Endodermal cell (in vitro differentiated cells): ENCODE data around the gene PRPSAP2. TPM values are rescaled to one million over a fixed set of nuclear protein-coding genes. Genes with fewer than 3 reads are reported as not detected.

Source experiments
- DNase-seq: peaks from one replicate; pipeline ENCODE4 v3.0.0-alpha.2; 2017
- H3K27ac ChIP-seq: 2 replicates; pipeline ENCODE4 v1.5.1; 2013; ENCODE audit warnings: mild to moderate bottlenecking, low read depth, low read length, moderate library complexity
- H3K27me3 ChIP-seq: 2 replicates; pipeline ENCODE4 v1.6.1; 2013; ENCODE audit warnings: mild to moderate bottlenecking, low read length, moderate library complexity; ENCODE audit not compliant: insufficient read depth, control insufficient read depth, poor library complexity, severe bottlenecking
- H3K36me3 ChIP-seq: 2 replicates; pipeline ENCODE4 v1.7.0; 2013; ENCODE audit warnings: mild to moderate bottlenecking, low read length, moderate library complexity; ENCODE audit not compliant: control insufficient read depth, insufficient read depth
- H3K4me1 ChIP-seq: one replicate; pipeline ENCODE4 v1.7.0; 2013; ENCODE audit warnings: low read length; ENCODE audit not compliant: control insufficient read depth, insufficient read depth
- H3K4me3 ChIP-seq: 2 replicates; pipeline ENCODE4 v1.5.1; 2013; ENCODE audit warnings: mild to moderate bottlenecking, low read length, moderate library complexity
- H3K9ac ChIP-seq: 2 replicates; pipeline ENCODE4 v1.6.1; 2013; ENCODE audit warnings: mild to moderate bottlenecking, low read length, moderate library complexity; ENCODE audit not compliant: poor library complexity, severe bottlenecking; ENCODE audit errors: extremely low read depth
- H3K9me3 ChIP-seq: 2 replicates; pipeline ENCODE4 v1.6.1; 2013; ENCODE audit warnings: mild to moderate bottlenecking, low read length, moderate library complexity; ENCODE audit not compliant: control insufficient read depth
- H3K27ac Mint-ChIP-seq: 2 replicates; pipeline ENCODE4 v1.8.0; 2020; ENCODE audit warnings: mixed read lengths
- H3K27me3 Mint-ChIP-seq: 2 replicates; pipeline ENCODE4 v1.8.0; 2021; ENCODE audit warnings: mild to moderate bottlenecking, mixed read lengths; ENCODE audit not compliant: insufficient read depth
- H3K36me3 Mint-ChIP-seq: 2 replicates; pipeline ENCODE4 v1.8.0; 2020; ENCODE audit warnings: low read depth, mixed read lengths
- H3K4me1 Mint-ChIP-seq: 2 replicates; pipeline ENCODE4 v1.8.0; 2020; ENCODE audit warnings: mixed read lengths
- H3K4me3 Mint-ChIP-seq: 2 replicates; pipeline ENCODE4 v1.8.0; 2020; ENCODE audit warnings: mild to moderate bottlenecking, moderate library complexity, mixed read lengths
- H3K9me3 Mint-ChIP-seq: 2 replicates; pipeline ENCODE4 v1.8.0; 2020; ENCODE audit warnings: mild to moderate bottlenecking, mixed read lengths
- WGBS, 2 experiments: methylation state at CpG; one replicate each; pipeline versions ENCODE4 v1.1.5 to v1.1.7; 2013; ENCODE audit warnings: missing lambda C conversion rate in 2 of 2, mixed read lengths in 1 of 2; ENCODE audit not compliant: insufficient coverage in 1 of 2, insufficient read length in 1 of 2; 5-methylcytosine and 5-hydroxymethylcytosine counted together
- total RNA-seq, 2 donors: library from RNA; stranded (reverse); fragmentation: NEBNext Ultra II Directional in 1 of 2; extraction: Animal tissue kit (Norgen Biotek cat#: 25700) in 1 of 2; gene quantifications; 2 replicates in 1 of 2; 3 replicates in 1 of 2; pipeline ENCODE4 v1.2.1, GENCODE V29; 2021
- TF ChIP-seq, protein P1 (sequence below): fragments of 200-600 bp; sonication (generic); conservative IDR thresholded peaks from 2 replicates; pipeline ENCODE4 v1.5.0; 2021; ENCODE audit warnings: antibody characterized with exemption, mild to moderate bottlenecking

PRPSAP2 gene
- total RNA-seq, 2 donors from 2014 or later: 51.3 to 57.6 TPM

- TF ChIP-seq, protein P1, sequence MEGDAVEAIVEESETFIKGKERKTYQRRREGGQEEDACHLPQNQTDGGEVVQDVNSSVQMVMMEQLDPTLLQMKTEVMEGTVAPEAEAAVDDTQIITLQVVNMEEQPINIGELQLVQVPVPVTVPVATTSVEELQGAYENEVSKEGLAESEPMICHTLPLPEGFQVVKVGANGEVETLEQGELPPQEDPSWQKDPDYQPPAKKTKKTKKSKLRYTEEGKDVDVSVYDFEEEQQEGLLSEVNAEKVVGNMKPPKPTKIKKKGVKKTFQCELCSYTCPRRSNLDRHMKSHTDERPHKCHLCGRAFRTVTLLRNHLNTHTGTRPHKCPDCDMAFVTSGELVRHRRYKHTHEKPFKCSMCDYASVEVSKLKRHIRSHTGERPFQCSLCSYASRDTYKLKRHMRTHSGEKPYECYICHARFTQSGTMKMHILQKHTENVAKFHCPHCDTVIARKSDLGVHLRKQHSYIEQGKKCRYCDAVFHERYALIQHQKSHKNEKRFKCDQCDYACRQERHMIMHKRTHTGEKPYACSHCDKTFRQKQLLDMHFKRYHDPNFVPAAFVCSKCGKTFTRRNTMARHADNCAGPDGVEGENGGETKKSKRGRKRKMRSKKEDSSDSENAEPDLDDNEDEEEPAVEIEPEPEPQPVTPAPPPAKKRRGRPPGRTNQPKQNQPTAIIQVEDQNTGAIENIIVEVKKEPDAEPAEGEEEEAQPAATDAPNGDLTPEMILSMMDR: peak; percentile 42
- Histone ChIP-seq H3K4me1 (peaks cover 3% of the 10 kb centered on the region), H3K9ac (no peak overlapping the region), H3K27ac (no peak overlapping the region), H3K27me3 (no peaks in the 10 kb centered on the region), H3K4me3 (no peak overlapping the region), H3K9me3 (no peaks in the 10 kb centered on the region), H3K36me3 (peaks cover 4% of the 10 kb centered on the region)
- no peaks in the 10 kb centered on the region for H3K9me3 Mint-ChIP-seq
- 91% methylated on average over 16 to 27 of the region's 28 CpGs for WGBS, 2 experiments
- H3K4me1 Mint-ChIP-seq: peaks cover 4% of the 10 kb centered on the region
- H3K4me3 Mint-ChIP-seq: no peak overlapping the region
- DNase-seq: no peak
- H3K36me3 Mint-ChIP-seq: peaks cover 27% of the 10 kb centered on the region
- no peak overlapping the region for H3K27ac Mint-ChIP-seq
- no peaks in the 10 kb centered on the region for H3K27me3 Mint-ChIP-seq
Measured at GRCh38 chr17:18970582-18971480, 112.9 kb downstream of the PRPSAP2 start.

DNA sequence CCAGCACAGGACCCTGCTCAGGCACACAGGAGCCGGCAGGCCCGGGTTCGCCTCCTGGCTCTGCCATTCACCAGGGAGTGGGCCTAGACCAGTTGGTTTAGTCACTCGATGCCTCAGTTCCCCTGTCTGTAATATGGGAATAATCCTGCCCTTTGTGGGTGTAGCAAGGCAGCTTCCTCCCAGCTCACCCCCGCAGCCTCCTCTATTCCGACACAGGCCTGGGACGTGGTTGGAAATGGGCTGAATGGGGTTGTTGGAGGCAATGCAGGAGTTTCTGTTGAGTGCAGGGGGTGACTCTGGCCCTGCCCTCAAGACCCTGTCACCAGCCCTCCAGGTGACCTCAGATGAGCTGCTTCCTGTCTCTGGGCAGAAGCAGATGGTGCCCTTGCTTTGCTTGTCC is 113.9 kb downstream of the PRPSAP2 start:
- Histone ChIP-seq H3K27me3 (no peaks in the 10 kb centered on the region), H3K4me1 (peaks cover 3% of the 10 kb centered on the region), H3K4me3 (no peak overlapping the region), H3K27ac (no peak overlapping the region), H3K36me3 (peaks cover 10% of the 10 kb centered on the region), H3K9me3 (no peaks in the 10 kb centered on the region), H3K9ac (no peak overlapping the region)
- Mint-ChIP-seq H3K4me1 (peaks cover 4% of the 10 kb centered on the region), H3K4me3 (no peak overlapping the region), H3K27me3 (no peaks in the 10 kb centered on the region), H3K36me3 (peaks cover 35% of the 10 kb centered on the region), H3K9me3 (no peaks in the 10 kb centered on the region), H3K27ac (no peak overlapping the region)
- TF ChIP-seq, protein P1: no peak
- WGBS, 2 experiments: 92 to 100% methylated on average over 4 to 7 of the region's 7 CpGs
- no peak for DNase-seq

DNA sequence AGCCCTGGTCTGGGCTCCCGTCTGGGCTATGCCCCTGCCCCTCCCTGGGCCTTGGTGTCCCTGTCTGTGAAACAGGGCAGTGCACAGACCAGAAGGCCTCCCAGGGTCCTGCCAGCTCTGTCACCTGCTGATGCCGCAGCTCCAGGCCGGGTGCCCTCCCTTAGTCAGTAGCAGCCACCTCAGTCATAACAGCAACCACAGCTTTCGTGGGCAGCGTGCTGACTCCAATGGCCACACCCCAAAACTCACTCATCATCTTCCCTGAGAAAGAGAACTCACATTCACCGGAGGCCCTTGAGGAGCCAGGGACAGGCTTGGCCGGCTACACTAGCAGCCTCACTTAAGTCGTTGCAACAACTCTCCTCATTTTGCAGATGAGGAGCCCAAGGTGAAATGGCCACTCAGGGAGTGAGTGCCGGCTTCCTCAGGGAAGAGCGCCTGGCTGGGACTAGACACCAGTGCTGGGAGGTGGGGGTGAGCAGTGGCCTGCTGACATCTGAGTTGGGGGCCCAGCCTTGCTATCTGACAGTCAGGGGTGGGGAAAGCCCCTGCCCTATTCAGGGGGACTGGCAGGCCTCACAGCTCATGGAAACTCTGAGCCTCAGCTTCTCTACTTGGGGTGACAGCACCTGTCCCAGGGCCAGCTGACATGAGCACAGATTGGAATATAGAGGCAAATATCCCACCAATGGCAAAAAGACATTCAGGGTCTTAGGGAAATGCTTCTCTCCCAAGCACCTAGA is 116.6 kb downstream of the PRPSAP2 start:
- Mint-ChIP-seq H3K4me1 (no peaks in the 10 kb centered on the region), H3K9me3 (no peaks in the 10 kb centered on the region), H3K27ac (no peak overlapping the region), H3K4me3 (no peak overlapping the region), H3K36me3 (peaks cover 50% of the 10 kb centered on the region), H3K27me3 (no peaks in the 10 kb centered on the region)
- Histone ChIP-seq H3K36me3 (peaks cover 31% of the 10 kb centered on the region), H3K9me3 (no peaks in the 10 kb centered on the region), H3K9ac (no peak overlapping the region), H3K27ac (no peak overlapping the region), H3K27me3 (no peaks in the 10 kb centered on the region), H3K4me1 (no peaks in the 10 kb centered on the region), H3K4me3 (no peak overlapping the region)
- WGBS, 2 experiments: 93 to 94% methylated on average over 6 to 10 of the region's 10 CpGs
- TF ChIP-seq, protein P1: no peak
- DNase-seq: no peak
